Right lung (tissue), 5 donors: Measurements from ENCODE around the gene SLC43A1. TPM values are rescaled to one million over a fixed set of nuclear protein-coding genes. Genes with fewer than 3 reads are reported as not detected.

Source experiments
- polyA plus RNA-seq, 5 donors: library from polyadenylated mRNA; unstranded; fragments of 120-200 nt; gene quantifications; one replicate each; pipeline versions ENCODE4 v1.2.1 to v1.2.3, GENCODE V29; 2013; ENCODE audit warnings: inconsistent platforms in 1 of 5, low replicate concordance in 1 of 5; ENCODE audit not compliant: insufficient read length in 5 of 5, insufficient read depth in 1 of 5

SLC43A1 gene
- polyA plus RNA-seq, 5 donors, result 11.6 to 18.5 (median 16.7) TPM

Other genes starting within 250 kb of the SLC43A1 start
- gene TNKS1BP1, start 190.8 kb downstream of the SLC43A1 start, polyA plus RNA-seq, result 100 to 1,000 TPM; 100 to 159 (median 115) TPM
- 100 to 1,000 TPM; 151 to 215 (median 166) TPM for gene SSRP1, start 179.8 kb downstream of the SLC43A1 start, polyA plus RNA-seq
- under 1 TPM in 4 of 5 donors, not detected in 1; 0.16 to 0.28 (median 0.23) TPM for gene P2RX3, start 177.3 kb downstream of the SLC43A1 start, polyA plus RNA-seq
- gene PRG3, start 134.6 kb downstream of the SLC43A1 start, polyA plus RNA-seq, result 1 to 10 TPM in 2 of 5 donors, under 1 TPM in 3; 0.48 to 1.5 (median 0.77) TPM
- gene PRG2, start 125.1 kb downstream of the SLC43A1 start, polyA plus RNA-seq, result 1 to 10 TPM; 1.2 to 1.8 (median 1.3) TPM
- gene SLC43A3, start 88.6 kb downstream of the SLC43A1 start, polyA plus RNA-seq, result 10 to 100 TPM; 36.9 to 47.7 (median 39.3) TPM
- gene RTN4RL2, start 55.2 kb downstream of the SLC43A1 start, polyA plus RNA-seq, result 1 to 10 TPM; 1.3 to 4.5 (median 1.6) TPM
- gene TIMM10, start 15.1 kb upstream of the SLC43A1 start, polyA plus RNA-seq, result 10 to 100 TPM; 33.3 to 42.0 (median 39.0) TPM
- gene SMTNL1, start 21.9 kb upstream of the SLC43A1 start, polyA plus RNA-seq, result 1 to 10 TPM in 1 of 5 donors, under 1 TPM in 4; 0.48 to 9.2 (median 0.59) TPM
- gene UBE2L6, start 52.0 kb upstream of the SLC43A1 start, polyA plus RNA-seq, result 10 to 100 TPM; 59.0 to 78.7 (median 60.9) TPM
- 100 to 1,000 TPM; 172 to 210 (median 183) TPM for gene SERPING1, start 82.0 kb upstream of the SLC43A1 start, polyA plus RNA-seq
- 1 to 10 TPM; 4.2 to 8.0 (median 6.5) TPM for gene YPEL4, start 134.2 kb upstream of the SLC43A1 start, polyA plus RNA-seq
- 10 to 100 TPM; 12.1 to 16.0 (median 12.8) TPM for gene CLP1, start 142.1 kb upstream of the SLC43A1 start, polyA plus RNA-seq
- 10 to 100 TPM; 38.9 to 44.5 (median 39.2) TPM for gene ZDHHC5, start 152.4 kb upstream of the SLC43A1 start, polyA plus RNA-seq
- gene MED19, start 196.5 kb upstream of the SLC43A1 start, polyA plus RNA-seq, result 10 to 100 TPM; 14.3 to 22.5 (median 17.5) TPM
- 10 to 100 TPM; 94.4 to 98.6 (median 98.4) TPM for gene TMX2, start 196.9 kb upstream of the SLC43A1 start, polyA plus RNA-seq
- 100 to 1,000 TPM in 4 of 5 donors, 10 to 100 TPM in 1; 94.9 to 160 (median 119) TPM for gene SELENOH, start 225.8 kb upstream of the SLC43A1 start, polyA plus RNA-seq
- under 1 TPM; 0.24 to 0.48 (median 0.30) TPM for gene BTBD18, start 236.1 kb upstream of the SLC43A1 start, polyA plus RNA-seq
- 100 to 1,000 TPM; 207 to 286 (median 258) TPM for gene CTNND1, start 246.1 kb upstream of the SLC43A1 start, polyA plus RNA-seq